ENCODE measurements around the gene TRPM2. TPM values are rescaled to one million over a fixed set of nuclear protein-coding genes. Genes with fewer than 3 reads are reported as not detected.

Gene TRPM2
- total and polyA plus RNA-seq, 12 donors = 1.5 to 28.3 (median 11.3) TPM

GRCh38 chr21:44365251-44365966, 12.0 kb downstream of the TRPM2 start:
- intact Hi-C loops (cut with DNase I) = no loop called here
- no peak overlapping the region for H3K27ac ChIP-seq
- H3K36me3 ChIP-seq (replicated peaks in 1 of 2) = no peaks in the 10 kb centered on the region
- no peak overlapping the region for H3K4me3 ChIP-seq
- DNase-seq = peak in 3 of 7 donors; percentile 10 to 15 (median 11)
- no peaks in the 10 kb centered on the region for H3K27me3 ChIP-seq
- H3K9me3 ChIP-seq (replicated peaks in 1 of 3) = no peaks in the 10 kb centered on the region
- TF ChIP-seq CTCF (IDR thresholded peaks at IDR 0.05) (no peak), POLR2A (IDR thresholded peaks at IDR 0.05) (no peak)
- H3K4me1 ChIP-seq (replicated peaks in 1 of 2) = no peaks in the 10 kb centered on the region
- WGBS, 4 donors = 87 to 95% (median 94%) methylated on average over 3 to 18 of the region's 18 CpGs

- Histone ChIP-seq H3K4me3 (no peak overlapping the region), H3K9me3 (replicated peaks in 1 of 3) (no peaks in the 10 kb centered on the region), H3K27me3 (no peaks in the 10 kb centered on the region), H3K36me3 (replicated peaks in 1 of 2) (no peaks in the 10 kb centered on the region), H3K27ac (no peak overlapping the region), H3K4me1 (replicated peaks in 1 of 2) (peaks cover 0 to 5% of the 10 kb centered on the region in 2 donors)
- WGBS, 4 donors = 90 to 96% (median 93%) methylated on average over 20 to 22 of the region's 22 CpGs
- intact Hi-C loops (cut with DNase I) = no loop called here
- TF ChIP-seq POLR2A (IDR thresholded peaks at IDR 0.05) (no peak), CTCF (IDR thresholded peaks at IDR 0.05) (no peak)
- peak in 3 of 7 donors; percentile 9 to 14 (median 12) for DNase-seq
Measured at GRCh38 chr21:44365967-44366585, 12.7 kb downstream of the TRPM2 start.

GRCh38 chr21:44366586-44367211, 13.3 kb downstream of the TRPM2 start:
- peak in 3 of 7 donors; percentile 11 to 18 (median 14) for DNase-seq
- 92 to 98% (median 94%) methylated on average over 11 to 28 of the region's 28 CpGs for WGBS, 4 donors

More at GRCh38 chr21:44366586-44367211, 13.3 kb downstream of the TRPM2 start:
- H3K36me3 ChIP-seq (replicated peaks in 1 of 2) = no peaks in the 10 kb centered on the region
- no peaks in the 10 kb centered on the region for H3K9me3 ChIP-seq (replicated peaks in 1 of 3)
- no peak overlapping the region for H3K4me3 ChIP-seq
- TF ChIP-seq CTCF (IDR thresholded peaks at IDR 0.05) (no peak), POLR2A (IDR thresholded peaks at IDR 0.05) (no peak)
- H3K27me3 ChIP-seq = no peaks in the 10 kb centered on the region
- H3K27ac ChIP-seq = no peak overlapping the region
- peaks cover 0 to 5% of the 10 kb centered on the region in 2 donors for H3K4me1 ChIP-seq (replicated peaks in 1 of 2)
- intact Hi-C loops (cut with DNase I) = no loop called here
